ENCODE measurements around the gene GNAT3.

Gene GNAT3

DNA sequence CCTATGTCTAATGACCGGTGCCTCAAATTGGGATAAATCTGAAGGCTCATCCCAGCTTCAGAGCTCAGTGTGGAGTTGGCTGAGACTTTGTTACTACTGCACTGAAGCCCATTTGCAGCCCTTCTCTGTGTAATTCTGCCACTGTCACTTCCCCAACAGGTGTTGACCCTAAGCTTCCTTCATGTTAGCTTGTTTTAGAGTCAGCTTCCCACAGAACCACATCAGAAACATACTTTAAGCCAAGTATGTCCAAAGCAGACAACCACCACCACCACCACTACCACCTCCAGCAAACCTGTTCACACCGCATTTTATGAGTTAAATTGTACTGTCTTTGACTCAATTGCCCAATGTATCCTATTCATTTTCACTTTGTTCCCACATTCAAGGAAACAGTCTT, 25.2 kb upstream of the GNAT3 start:
- TF ChIP-seq, protein P1, sequence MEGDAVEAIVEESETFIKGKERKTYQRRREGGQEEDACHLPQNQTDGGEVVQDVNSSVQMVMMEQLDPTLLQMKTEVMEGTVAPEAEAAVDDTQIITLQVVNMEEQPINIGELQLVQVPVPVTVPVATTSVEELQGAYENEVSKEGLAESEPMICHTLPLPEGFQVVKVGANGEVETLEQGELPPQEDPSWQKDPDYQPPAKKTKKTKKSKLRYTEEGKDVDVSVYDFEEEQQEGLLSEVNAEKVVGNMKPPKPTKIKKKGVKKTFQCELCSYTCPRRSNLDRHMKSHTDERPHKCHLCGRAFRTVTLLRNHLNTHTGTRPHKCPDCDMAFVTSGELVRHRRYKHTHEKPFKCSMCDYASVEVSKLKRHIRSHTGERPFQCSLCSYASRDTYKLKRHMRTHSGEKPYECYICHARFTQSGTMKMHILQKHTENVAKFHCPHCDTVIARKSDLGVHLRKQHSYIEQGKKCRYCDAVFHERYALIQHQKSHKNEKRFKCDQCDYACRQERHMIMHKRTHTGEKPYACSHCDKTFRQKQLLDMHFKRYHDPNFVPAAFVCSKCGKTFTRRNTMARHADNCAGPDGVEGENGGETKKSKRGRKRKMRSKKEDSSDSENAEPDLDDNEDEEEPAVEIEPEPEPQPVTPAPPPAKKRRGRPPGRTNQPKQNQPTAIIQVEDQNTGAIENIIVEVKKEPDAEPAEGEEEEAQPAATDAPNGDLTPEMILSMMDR (IDR thresholded peaks at IDR 0.05; ENCODE audit: extremely low read depth, missing control alignments): no peak
- no peak for DNase-seq (ENCODE audit: low spot score)

DNA sequence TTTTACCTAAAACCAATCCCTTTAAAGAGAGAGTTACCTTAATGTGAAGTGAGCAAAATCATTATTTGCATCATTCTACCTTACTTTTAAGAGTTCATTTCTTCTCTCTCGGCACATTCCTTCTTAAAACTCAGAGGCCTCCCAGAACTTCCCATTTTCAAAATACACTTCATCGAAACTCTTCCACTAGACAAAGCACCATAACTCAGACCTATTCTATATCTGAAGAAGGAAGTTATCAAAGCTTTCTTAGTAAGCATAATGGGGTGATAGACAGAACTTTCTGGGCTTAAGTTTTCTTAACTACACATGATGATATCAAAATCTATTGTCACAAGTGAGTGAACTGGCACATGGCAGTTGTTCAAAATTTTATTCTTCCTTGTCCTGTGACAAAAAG, 24.6 kb upstream of the GNAT3 start:
- TF ChIP-seq, protein P1 (IDR thresholded peaks at IDR 0.05; ENCODE audit: extremely low read depth, missing control alignments): no peak
- DNase-seq (ENCODE audit: low spot score): no peak

DNA sequence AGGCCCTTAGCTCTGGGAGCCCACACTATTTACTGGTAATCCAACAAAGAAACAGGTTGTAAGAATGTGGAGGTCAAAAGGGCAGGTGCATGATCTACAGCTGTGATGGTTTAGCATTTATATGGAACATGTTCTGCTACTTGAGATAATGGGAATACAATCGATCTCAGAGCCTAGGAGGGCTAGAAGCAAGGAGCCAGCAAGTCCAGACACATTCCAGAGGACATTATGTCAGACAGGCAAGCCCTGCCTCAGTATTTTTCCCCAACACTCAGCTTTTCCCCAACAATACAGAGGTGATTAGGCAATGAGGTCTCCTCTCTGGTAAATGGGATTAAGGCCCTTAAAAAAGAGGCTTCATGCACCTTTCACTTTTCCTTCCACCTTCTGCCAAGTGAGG, 21.4 kb upstream of the GNAT3 start:
- no peak for DNase-seq (ENCODE audit: low spot score)

DNA sequence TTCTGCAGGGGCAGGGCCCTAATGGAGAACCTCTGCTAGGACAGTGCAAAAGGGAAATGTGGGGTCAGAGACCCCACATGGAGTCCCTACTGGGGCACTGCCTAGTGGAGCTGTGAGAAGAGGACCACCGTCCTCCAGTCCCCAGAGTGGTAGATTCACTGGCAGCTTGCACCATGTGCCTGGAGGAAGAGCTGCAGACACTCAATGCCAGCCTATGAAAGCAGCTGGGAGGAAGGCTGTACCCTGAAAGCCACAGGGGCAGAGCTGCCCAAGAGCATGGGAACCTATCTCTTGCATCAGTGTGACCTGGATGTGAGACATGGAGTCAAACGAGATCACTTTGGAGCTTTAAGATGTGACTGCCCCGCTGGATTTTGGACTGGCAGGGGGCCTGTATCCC, 20.3 kb upstream of the GNAT3 start:
- DNase-seq (ENCODE audit: low spot score): no peak
- TF ChIP-seq, protein P1 (IDR thresholded peaks at IDR 0.05; ENCODE audit: extremely low read depth, missing control alignments): no peak

More for the DNA sequence above, 21.4 kb upstream of the GNAT3 start:
- TF ChIP-seq, protein P1 (IDR thresholded peaks at IDR 0.05; ENCODE audit: extremely low read depth, missing control alignments): no peak

DNA sequence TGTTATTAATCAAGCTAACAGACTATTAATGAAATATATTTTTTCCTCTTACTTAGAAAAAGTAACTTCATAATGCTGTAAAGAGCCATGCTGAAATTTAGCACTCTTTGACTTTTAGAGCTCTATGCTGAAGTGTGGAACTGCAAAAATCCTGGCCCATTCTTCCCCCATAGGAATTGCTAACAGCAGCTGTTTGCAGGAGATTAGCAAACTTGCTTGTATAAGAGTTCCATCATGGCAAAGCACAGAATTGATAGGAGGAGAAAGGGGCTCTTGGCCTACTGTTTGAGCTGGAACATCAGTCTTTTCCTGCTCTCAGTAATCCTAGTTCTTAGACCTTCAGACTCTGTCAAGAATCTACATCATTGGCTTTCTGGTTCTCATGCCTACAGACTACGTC, 18.3 kb upstream of the GNAT3 start:
- no peak for DNase-seq (ENCODE audit: low spot score)
- TF ChIP-seq, protein P1 (IDR thresholded peaks at IDR 0.05; ENCODE audit: extremely low read depth, missing control alignments): no peak

DNA sequence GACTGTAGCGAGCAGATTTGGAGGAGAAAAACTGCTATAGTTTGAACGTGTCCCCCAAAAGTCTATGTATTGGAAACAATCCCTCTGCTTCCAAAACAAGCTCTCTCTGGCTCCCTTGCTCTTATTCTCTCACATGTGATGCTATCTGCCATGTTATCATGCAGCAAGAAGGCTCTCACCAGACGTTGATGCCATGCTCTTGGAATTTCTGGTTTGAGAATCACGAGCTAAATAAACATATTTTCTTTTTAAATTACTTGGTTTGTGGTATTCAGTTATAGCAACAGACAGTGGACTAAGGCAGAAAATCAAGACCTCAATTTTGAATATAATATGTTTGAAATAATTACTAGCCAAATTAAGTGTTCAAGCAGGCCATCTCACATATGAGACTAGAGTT, 17.5 kb upstream of the GNAT3 start:
- DNase-seq (ENCODE audit: low spot score): no peak
- TF ChIP-seq, protein P1 (IDR thresholded peaks at IDR 0.05; ENCODE audit: extremely low read depth, missing control alignments): no peak

DNA sequence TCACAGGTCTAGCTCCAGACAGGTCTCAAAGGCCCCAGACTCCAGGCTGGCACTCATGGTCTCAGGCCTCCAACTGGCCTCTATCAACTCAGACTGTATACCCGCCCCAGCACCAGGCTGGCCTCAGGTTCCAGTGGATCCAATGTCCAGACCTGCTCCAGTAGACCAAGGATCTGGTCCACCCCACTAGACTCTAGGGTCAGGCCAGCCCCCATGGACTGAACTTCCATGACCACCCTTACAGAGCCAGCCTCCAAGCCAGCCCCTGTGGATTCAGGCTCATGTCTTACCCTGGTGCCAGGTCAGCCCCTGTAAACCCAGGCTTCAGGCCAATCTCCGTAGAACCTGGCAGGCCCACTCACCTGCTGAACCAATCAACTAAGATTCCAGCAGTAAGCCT, 16.8 kb upstream of the GNAT3 start:
- no peak for DNase-seq (ENCODE audit: low spot score)
- TF ChIP-seq, protein P1 (IDR thresholded peaks at IDR 0.05; ENCODE audit: extremely low read depth, missing control alignments): no peak
